ENCODE measurements around the gene DIAPH3.
"Not testable (repeated sequence)": the region's sequence is repeated elsewhere in the genome, so short reads cannot be mapped to it uniquely, and the experiment has no call there.

Gene DIAPH3

GRCh38 chr13:60095300-60095699 is 68.4 kb downstream of the DIAPH3 start:
- DNase-seq (ENCODE audit: low spot score), result no peak

- DNase-seq (ENCODE audit: low spot score), result no peak
These were observed 69.2 kb downstream of the DIAPH3 start for GRCh38 chr13:60094385-60095088.

GRCh38 chr13:60093425-60094019 is 70.2 kb downstream of the DIAPH3 start:
- no peak for DNase-seq (ENCODE audit: low spot score)

- DNase-seq (ENCODE audit: low spot score), result no peak
These were observed 72.2 kb downstream of the DIAPH3 start for GRCh38 chr13:60091573-60091972.

DNA sequence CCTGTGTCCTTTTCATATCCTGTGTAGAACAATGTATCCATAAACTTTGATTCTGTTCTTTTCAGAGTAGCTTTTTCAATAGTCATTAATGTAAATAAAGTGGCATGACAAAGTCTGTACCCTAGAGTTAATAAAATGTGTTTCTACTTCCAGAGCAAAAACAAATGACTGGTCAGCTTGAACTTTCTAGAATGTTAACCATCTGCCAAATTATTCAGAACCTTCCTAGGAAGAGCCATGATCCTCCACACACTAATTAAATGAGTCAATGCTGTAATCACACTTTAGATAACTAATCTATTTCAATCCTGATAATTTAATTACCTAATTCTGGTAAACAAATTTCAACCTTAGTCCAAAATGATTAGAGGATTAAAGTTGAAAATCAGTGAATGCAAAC is 73.2 kb downstream of the DIAPH3 start:
- DNase-seq (ENCODE audit: low spot score), result no peak

- DNase-seq (ENCODE audit: low spot score), result not testable (repeated sequence)
These were observed 79.9 kb downstream of the DIAPH3 start for GRCh38 chr13:60083780-60084179.

DNA sequence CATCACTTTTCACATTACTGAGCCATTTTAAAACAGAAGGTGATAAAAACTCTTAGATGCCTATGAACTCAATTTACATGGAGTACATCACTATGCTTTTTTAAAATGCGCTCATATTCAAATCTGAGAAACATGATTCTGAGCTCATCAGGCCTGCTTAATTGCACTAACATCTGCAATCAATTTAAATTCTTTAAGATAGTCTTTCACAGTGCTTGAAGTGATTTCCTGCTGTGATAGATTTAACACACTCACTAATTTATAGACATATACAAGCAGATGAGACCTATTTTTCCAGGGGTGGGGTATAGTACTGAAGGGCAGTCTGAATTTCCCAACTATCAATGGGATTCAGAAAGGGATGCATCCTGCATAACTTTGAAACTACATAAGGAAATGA is 82.9 kb downstream of the DIAPH3 start:
- no peak for DNase-seq (ENCODE audit: low spot score)

DNA sequence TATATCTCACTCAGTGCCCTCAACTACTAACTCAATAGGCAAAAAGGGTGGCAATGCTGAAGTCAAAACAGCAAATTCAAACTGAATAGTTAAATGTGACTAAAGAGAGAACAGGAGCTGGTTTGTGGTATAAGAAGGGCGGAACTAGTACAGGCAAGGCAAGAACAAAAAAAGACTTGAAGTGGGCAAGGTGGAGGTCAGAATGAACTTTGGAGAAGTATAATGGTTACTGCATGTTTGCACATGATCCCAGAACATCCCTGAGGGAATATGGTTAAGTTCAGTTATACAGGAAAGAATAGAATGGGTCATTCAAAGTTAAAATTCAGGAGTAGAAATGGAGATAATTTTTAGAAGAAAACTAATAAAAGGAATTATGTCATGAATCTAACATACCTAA is 85.5 kb downstream of the DIAPH3 start:
- no peak for DNase-seq (ENCODE audit: low spot score)

DNA sequence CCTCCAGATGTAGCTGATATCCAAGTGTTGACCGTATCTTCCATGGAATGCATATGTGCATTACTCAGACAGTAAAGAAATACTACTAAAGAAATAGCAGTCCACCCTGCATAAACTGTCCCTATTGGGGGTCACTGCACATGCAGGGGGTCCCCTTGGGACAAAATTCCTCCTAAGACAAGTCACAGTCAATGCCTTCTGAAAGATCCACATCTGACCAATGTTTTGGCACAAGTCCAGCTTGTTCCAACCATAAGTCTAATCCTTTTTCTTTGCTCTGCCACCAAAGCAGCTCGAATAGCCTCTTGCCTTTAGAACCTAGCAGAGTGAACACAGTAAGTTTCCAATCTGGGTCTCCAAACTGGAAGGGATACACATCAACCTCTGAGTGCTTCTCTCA is 87.9 kb downstream of the DIAPH3 start:
- DNase-seq (ENCODE audit: low spot score), result no peak

GRCh38 chr13:60074397-60074796 is 89.3 kb downstream of the DIAPH3 start:
- DNase-seq (ENCODE audit: low spot score), result no peak

GRCh38 chr13:60066226-60066625 is 97.5 kb downstream of the DIAPH3 start:
- DNase-seq (ENCODE audit: low spot score), result no peak

GRCh38 chr13:60062502-60062901 is 101.2 kb downstream of the DIAPH3 start:
- no peak for DNase-seq (ENCODE audit: low spot score)

- no peak for DNase-seq (ENCODE audit: low spot score)
These were observed 102.0 kb downstream of the DIAPH3 start for GRCh38 chr13:60061737-60062136.

GRCh38 chr13:60051754-60052285 is 111.9 kb downstream of the DIAPH3 start:
- no peak for DNase-seq (ENCODE audit: low spot score)

DNA sequence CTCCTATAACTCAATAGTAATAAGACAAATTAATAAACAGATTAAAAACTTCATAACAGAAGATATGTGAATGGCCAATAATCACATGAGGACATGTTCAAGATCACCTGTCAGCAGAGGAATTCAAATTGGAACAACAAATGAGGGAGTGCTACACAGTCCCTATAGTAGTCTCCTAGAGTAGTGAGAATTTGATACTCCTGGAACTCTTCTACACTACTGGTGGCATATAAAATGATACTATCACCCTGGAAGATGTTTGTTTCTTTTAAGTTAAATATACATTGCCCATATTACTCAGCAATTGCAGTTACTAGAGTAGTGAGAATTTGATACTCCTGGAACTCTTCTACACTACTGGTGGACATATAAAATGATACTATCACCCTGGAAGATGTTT is 115.4 kb downstream of the DIAPH3 start:
- not testable (repeated sequence) for DNase-seq (ENCODE audit: low spot score)

GRCh38 chr13:60047918-60048317 is 115.8 kb downstream of the DIAPH3 start:
- DNase-seq (ENCODE audit: low spot score), result no peak

DNA sequence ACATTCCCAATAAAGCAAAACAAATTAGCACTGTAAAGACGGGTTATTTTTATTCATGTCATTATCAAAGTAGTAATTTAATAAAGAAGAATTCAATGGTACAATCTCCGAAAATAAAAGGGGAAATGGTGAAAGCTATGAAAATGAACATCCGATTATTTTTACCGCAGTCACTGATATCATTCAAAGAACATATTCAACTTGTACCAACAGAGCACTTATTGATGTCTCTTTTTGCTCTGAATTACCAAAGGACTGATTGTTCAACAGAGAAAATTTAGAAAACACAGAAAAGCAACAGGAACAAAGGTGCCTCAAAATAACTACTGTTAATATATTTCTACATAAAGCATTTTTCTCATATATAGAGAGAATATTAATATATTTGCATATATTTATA is 119.4 kb downstream of the DIAPH3 start:
- no peak for DNase-seq (ENCODE audit: low spot score)

- DNase-seq (ENCODE audit: low spot score), result no peak
These were observed 120.5 kb downstream of the DIAPH3 start for GRCh38 chr13:60043262-60043661.

DNA sequence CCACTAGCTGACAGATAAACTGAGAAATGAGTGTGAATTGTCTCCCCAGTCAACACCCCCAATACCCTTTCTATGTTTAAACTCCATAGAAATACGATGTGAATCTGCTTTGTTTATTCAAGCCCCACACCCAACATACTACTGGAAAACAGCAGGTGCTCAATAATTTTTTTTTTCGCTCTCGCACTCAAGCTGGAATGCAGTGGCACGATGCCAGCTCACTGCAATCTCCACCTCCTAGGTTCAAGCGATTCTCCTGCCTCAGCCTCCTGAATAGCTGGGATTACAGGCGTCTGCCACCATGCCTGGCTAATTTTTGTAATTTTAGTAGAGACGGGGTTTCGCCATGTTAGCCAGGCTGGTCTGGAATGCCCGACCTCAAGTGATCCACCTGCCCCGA is 123.1 kb downstream of the DIAPH3 start:
- not testable (repeated sequence) for DNase-seq (ENCODE audit: low spot score)

DNA sequence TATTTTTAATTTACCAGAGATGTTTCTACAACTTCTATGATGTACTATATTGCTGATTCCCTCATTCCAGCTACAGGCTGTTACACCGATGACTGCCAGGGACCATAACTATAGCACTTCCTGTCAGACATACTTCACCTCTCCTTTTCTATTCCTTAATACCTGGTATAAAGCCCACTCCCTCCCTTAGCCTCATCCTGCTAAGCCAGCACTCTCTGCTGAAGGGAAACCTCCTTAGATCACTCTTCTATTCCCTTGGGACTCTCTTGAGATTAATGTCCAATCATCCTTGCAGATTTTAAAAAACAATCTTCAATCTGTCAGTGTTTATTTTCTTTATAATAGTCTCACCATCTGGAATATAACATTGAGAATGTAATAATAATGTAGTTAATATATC is 127.9 kb downstream of the DIAPH3 start:
- no peak for DNase-seq (ENCODE audit: low spot score)

- no peak for DNase-seq (ENCODE audit: low spot score)
These were observed 130.9 kb downstream of the DIAPH3 start for GRCh38 chr13:60032851-60033250.

GRCh38 chr13:60028021-60028420 is 135.7 kb downstream of the DIAPH3 start:
- DNase-seq (ENCODE audit: low spot score), result no peak

GRCh38 chr13:60026286-60026685 is 137.4 kb downstream of the DIAPH3 start:
- DNase-seq (ENCODE audit: low spot score), result no peak

- DNase-seq (ENCODE audit: low spot score), result no peak
These were observed 143.4 kb downstream of the DIAPH3 start for GRCh38 chr13:60020288-60020687.
